Epithelial cell of proximal tubule (primary cell): Measurements from ENCODE around the gene GALK1. TPM values are rescaled to one million over a fixed set of nuclear protein-coding genes. Genes with fewer than 3 reads are reported as not detected.
A peak's percentile ranks its signal among the peaks of the same experiment; 100 is the strongest.

Experiments
- DNase-seq: peaks from one replicate; pipeline ENCODE4 v3.0.0-alpha.2; 2011; ENCODE audit warnings: low read depth
- H3K4me3 ChIP-seq: 2 replicates; pipeline ENCODE4 v1.5.1; 2011; ENCODE audit warnings: low read depth, mild to moderate bottlenecking, low read length
- total RNA-seq: library from RNA; depleted of rRNA; stranded (reverse); fragments of >200 nt; gene quantifications from 2 replicates; pipeline ENCODE4 v1.2.3, GENCODE V29; 2015
- TF ChIP-seq, protein P1 (sequence below): conservative IDR thresholded peaks from 2 replicates; pipeline ENCODE4 v1.5.1; 2012; ENCODE audit warnings: low read depth, mild to moderate bottlenecking, low read length

GALK1 gene
- total RNA-seq, 1 donor from 2014 or later = 48.2 TPM

DNA sequence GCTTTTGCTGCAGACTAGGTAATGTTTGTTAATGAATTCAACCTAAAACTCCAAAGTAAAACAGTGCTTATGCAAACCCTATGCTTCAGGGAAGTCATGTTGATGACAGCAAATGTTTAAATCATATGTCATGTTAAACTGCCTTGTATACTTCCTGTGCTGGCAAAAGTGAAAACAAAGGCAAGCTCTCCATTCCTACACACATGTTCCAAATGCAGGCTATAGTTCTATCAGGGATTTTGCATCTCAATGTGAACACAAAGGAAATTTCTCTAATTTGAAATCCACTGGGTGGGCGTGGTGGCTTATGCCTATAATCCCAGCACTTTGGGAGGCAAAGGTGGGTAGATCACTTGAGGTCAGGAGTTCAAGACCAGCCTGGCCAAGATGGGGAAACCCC, 38.9 kb upstream of the GALK1 start:
- DNase-seq = no peak
- no peak overlapping the region for H3K4me3 ChIP-seq
- TF ChIP-seq, protein P1, sequence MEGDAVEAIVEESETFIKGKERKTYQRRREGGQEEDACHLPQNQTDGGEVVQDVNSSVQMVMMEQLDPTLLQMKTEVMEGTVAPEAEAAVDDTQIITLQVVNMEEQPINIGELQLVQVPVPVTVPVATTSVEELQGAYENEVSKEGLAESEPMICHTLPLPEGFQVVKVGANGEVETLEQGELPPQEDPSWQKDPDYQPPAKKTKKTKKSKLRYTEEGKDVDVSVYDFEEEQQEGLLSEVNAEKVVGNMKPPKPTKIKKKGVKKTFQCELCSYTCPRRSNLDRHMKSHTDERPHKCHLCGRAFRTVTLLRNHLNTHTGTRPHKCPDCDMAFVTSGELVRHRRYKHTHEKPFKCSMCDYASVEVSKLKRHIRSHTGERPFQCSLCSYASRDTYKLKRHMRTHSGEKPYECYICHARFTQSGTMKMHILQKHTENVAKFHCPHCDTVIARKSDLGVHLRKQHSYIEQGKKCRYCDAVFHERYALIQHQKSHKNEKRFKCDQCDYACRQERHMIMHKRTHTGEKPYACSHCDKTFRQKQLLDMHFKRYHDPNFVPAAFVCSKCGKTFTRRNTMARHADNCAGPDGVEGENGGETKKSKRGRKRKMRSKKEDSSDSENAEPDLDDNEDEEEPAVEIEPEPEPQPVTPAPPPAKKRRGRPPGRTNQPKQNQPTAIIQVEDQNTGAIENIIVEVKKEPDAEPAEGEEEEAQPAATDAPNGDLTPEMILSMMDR = no peak

DNA sequence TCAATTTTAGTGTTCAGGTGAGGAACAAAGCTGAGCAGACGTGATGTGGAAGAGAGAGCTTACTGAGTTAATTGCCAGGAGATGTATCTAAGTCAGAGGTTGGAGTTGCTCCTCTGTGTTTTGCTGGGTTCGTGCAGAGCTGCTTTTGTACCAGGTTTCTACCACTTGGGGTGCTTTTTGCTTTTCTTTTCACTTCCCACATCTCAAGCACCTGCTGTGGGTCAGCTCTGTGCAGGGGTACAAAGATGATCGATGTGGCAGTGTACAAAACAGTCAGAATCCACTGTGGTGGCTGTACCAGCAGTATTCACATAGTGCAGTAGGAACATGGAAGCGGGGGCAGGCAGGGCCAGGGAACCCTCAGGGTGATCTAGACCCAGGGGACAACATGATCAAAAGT, 34.4 kb upstream of the GALK1 start:
- no peak overlapping the region for H3K4me3 ChIP-seq
- no peak for DNase-seq
- TF ChIP-seq, protein P1 = no peak

DNA sequence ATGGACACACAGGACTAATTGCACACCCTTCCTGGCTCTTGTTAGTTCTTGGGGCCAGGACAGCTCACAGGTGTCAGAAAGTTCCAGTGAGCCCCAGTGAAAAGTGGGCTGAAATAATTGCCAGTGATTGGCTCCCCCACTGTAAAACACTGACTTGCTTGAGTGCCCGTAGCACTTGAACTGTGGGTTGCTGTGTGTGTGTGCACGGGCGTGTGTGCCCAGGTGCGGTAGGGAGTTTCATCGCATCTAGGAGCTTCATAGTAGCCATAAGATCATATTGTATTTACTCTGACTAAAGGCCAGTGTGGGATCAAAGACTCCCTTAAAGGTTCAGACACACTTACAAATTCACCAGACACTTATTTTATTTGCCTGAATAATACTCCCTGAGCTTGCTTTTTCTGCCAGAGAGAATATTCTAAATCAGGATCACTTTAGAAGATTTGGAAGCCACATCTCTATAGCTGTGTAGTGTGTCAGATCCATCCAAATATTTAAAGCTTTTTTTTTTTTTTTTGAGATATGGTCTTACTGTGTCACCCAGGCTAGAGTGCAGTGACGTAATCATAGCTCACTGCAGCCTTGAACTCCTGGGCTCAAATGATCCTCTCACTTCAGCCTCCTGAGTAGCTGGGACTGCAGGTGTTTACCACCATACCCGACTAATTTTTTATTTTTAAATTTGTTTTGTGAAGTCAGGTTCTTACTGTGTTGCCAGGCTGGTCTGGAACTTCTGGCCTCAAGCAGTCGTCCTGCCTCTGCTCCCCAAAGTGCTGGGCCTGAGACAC, 31.0 kb upstream of the GALK1 start:
- no peak overlapping the region for H3K4me3 ChIP-seq
- no peak for DNase-seq
- TF ChIP-seq, protein P1 = no peak

DNA sequence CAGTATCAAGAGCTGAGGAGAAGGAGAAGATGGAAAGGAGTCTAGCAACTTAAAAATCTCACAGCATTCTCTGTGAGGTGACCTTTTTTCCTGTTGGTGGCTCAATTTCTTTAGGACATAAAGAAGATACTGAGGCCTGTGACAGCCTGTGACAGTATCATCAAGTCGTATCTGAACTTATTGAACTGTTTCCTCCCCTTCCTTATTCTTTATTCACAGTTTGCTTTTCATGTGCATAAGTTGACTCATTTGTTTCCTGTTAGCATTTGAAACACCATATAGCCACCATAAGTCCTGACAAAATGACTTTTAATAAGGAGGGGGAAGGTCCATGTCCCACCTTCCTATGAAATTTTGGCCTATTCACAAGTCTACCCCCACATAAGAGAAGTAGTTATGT, 28.5 kb upstream of the GALK1 start:
- H3K4me3 ChIP-seq = no peak overlapping the region
- TF ChIP-seq, protein P1 = no peak
- DNase-seq = no peak

DNA sequence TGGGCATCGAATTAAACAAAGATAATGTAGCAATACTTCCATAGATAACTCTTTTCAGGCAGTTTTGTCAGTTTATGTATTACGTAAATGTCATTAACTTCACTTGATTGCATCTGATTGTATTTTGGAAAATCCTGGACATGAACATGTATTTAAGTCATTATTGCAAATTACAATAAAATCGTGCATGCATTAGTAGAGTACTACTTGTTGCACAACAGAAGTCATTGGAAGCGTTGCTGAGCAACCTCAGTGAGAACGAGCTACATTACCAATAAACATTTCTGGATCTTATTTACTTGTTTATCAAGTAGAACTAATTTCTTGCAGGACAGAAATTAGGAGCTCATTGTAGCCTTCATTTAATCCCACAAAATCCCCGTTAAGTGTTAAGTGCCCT, 26.3 kb upstream of the GALK1 start:
- H3K4me3 ChIP-seq = no peak overlapping the region
- TF ChIP-seq, protein P1 = no peak
- no peak for DNase-seq

DNA sequence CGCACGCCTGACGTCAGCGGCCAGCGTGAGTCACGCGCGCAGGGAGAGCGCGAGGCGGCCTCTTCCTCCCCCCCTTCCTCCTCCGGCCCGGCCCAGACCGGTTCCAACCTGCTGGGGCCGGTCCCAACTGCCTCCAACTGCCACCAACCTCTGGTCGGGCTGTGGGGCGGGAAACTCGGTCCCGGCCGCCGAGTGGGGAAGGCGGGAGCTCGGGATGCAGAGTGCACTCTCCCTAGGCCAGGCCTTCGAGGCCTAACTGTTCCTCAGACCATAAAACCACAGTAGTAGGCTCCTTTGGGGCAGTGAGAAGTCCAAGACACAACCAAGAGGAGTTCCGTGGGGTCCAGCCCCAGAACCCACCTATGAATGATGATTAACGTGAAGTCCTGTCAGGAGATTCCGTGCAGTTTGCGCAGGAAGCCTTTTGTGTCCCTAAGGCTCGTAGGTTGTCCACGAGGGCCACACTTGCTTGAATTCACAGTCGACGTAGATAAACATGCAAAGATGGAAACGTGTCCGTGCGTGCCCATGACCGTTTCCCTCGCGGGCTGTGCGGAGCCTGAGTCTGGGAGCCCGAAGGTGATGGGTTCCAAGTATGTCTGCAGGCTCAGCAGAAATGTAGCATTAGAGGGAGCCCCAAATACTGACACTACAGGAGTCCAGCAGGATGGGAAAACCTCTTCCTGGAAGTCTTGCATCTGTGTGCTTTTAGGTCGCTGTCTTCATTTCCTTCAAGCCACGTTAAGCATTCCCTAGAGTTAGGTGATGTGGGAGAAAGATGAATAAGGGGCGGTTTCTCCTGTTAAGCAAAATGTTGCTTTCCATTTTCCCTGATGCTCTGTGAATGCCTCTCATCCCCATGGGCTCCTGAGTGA, 20.3 kb upstream of the GALK1 start:
- DNase-seq = no peak
- H3K4me3 ChIP-seq = peak overlapping the region; percentile 66
- TF ChIP-seq, protein P1 = no peak
